SK-N-MC (cell line): ENCODE measurements around the gene RPL7A.

Source experiments
- EZH2 ChIP-seq: fragments of 200-600 bp; sonication (generic); IDR thresholded peaks from one replicate; pipeline ENCODE4 v1.6.1; 2017; ENCODE audit warnings: antibody characterized with exemption
- FOXP2 ChIP-seq: optimal IDR thresholded peaks from 2 replicates; pipeline ENCODE3; 2011; ENCODE audit warnings: mild to moderate bottlenecking, moderate library complexity; ENCODE audit not compliant: insufficient read depth; ENCODE audit errors: extremely low read length, control extremely low read depth
- POLR2AphosphoS5 ChIP-seq: IDR thresholded peaks from 2 replicates; pipeline ENCODE4 v1.6.1; 2012; ENCODE audit warnings: mild to moderate bottlenecking, low read depth, low read length, borderline replicate concordance

- TF ChIP-seq POLR2AphosphoS5: no peak
- no peak for TF ChIP-seq EZH2
- TF ChIP-seq FOXP2: no peak
Measured at GRCh38 chr9:133341369-133342068, 6.5 kb upstream of the RPL7A start.
